ENCODE measurements around the gene ZBTB40. TPM values are rescaled to one million over a fixed set of nuclear protein-coding genes. Genes with fewer than 3 reads are reported as not detected.

ZBTB40 gene
- total and polyA plus RNA-seq, 9 of the 15 experiments (the other 6 are each of a cell fraction or from before 2014, with no cell fraction given): 2.6 to 26.0 (median 18.8) TPM

DNA sequence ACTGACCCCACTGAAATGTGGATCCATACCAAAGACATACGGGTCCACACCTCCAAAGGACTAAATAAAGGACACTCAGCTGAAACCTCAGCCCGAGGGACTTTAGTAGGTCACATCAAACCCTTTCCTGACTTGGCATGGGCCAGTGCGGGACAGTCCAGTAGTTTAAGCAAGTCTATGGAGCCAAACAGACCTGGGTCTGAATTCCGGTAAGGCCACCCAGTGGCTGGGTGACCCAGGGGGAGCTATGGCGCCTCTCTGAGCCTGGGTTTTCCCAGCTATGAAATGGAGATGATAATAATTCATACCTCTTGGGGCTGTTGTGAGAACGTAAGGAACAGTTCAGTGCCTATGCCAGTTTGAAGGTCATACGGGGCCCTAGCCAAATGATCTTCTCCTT lies 36.2 kb upstream of the ZBTB40 start:
- no peak overlapping the region for H3K4me3 ChIP-seq
- TF ChIP-seq GABPB1 (CRISPR knock-in tag; IDR thresholded peaks at IDR 0.05) (no peak), CBX1 (IDR thresholded peaks at IDR 0.05; ENCODE audit: low read depth) (no peak), TEAD1 (CRISPR knock-in tag; IDR thresholded peaks at IDR 0.05) (no peak), MAZ (CRISPR knock-in tag; conservative IDR thresholded peaks at IDR 0.05 in 1 of 2, IDR thresholded peaks at IDR 0.05 in 1 of 2) (no peak), FOXK1 (CRISPR knock-in tag; IDR thresholded peaks at IDR 0.05; ENCODE audit: borderline replicate concordance) (no peak), RAD21 (CRISPR knock-in tag; conservative IDR thresholded peaks at IDR 0.05 in 1 of 2, IDR thresholded peaks at IDR 0.05 in 1 of 2) (0 out of 4 replicates have a peak, but pooled peaks of 1 of the 2 experiments have one; percentile 5), ZFP36 (IDR thresholded peaks at IDR 0.05; ENCODE audit: low read depth, low read length, partially characterized antibody) (peak; percentile 47)
- TF ChIP-seq, protein P1, sequence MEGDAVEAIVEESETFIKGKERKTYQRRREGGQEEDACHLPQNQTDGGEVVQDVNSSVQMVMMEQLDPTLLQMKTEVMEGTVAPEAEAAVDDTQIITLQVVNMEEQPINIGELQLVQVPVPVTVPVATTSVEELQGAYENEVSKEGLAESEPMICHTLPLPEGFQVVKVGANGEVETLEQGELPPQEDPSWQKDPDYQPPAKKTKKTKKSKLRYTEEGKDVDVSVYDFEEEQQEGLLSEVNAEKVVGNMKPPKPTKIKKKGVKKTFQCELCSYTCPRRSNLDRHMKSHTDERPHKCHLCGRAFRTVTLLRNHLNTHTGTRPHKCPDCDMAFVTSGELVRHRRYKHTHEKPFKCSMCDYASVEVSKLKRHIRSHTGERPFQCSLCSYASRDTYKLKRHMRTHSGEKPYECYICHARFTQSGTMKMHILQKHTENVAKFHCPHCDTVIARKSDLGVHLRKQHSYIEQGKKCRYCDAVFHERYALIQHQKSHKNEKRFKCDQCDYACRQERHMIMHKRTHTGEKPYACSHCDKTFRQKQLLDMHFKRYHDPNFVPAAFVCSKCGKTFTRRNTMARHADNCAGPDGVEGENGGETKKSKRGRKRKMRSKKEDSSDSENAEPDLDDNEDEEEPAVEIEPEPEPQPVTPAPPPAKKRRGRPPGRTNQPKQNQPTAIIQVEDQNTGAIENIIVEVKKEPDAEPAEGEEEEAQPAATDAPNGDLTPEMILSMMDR (IDR thresholded peaks at IDR 0.05 in 2 of 3, conservative IDR thresholded peaks at IDR 0.05 in 1 of 3; ENCODE audit: insufficient read depth in 2 of 3, low read depth in 1 of 3, low read length in 3 of 3): 0 out of 6 replicates have a peak, but pooled peaks of 1 of the 3 experiments have one; percentile 24
- ChIA-PET CTCF (ENCODE audit: low intra/inter-chr PET ratio) (interaction anchor here (1.1 to 3.9 kb wide), 3 partner anchors 198 to 309 kb away, joined by 3 to 30 read pairs (median 24); no protein-coding TSS in a partner anchor), POLR2A (interaction anchor here (0.6 kb wide), 1 partner anchor 236 kb away, joined by 3 read pairs; no protein-coding TSS in a partner anchor)
- H3K27me3 ChIP-seq (ENCODE audit: control insufficient read depth in 2 of 2, insufficient read depth in 2 of 2, low read length in 2 of 2): peaks cover 26 to 40% of the 10 kb centered on the region in 2 experiments
- ATAC-seq (no peak), DNase-seq (ENCODE audit: extremely low read depth in 1 of 4, low spot score in 3 of 4) (no peak), FAIRE-seq (no peak)
- in situ Hi-C loops (cut with MboI): loop anchor here (5.0 kb wide), 2 partner anchors 232 to 283 kb away; no protein-coding TSS in a partner anchor
- 12% methylated on average over 7 of the region's 7 CpGs for WGBS (ENCODE audit: insufficient coverage, low coverage, missing lambda C conversion rate)
- no peak overlapping the region for H2AFZ ChIP-seq (ENCODE audit: low read depth, low read length)
- no peaks in the 10 kb centered on the region; the same call in 1 of the 2 replicates for H3K9me3 ChIP-seq (replicated peaks; ENCODE audit: control insufficient read depth, insufficient read depth, low read depth, low read length)
- no peaks in the 10 kb centered on the region for H3K79me2 ChIP-seq (ENCODE audit: control insufficient read depth, insufficient read depth, low read length)
- no peaks in the 10 kb centered on the region for H3K36me3 ChIP-seq (ENCODE audit: control insufficient read depth, insufficient read depth, low read length)
- H3K4me2 ChIP-seq (ENCODE audit: insufficient read depth, low read length): no peak overlapping the region
- no peaks in the 10 kb centered on the region for H3K9me1 ChIP-seq (ENCODE audit: control insufficient read depth, insufficient read depth, low read length)
- intact Hi-C loops (cut with micrococcal nuclease): loop anchor here (10.0 kb wide), 1 partner anchor 201 kb away; no protein-coding TSS in a partner anchor
- no peak overlapping the region for H3K27ac ChIP-seq (ENCODE audit: extremely low read depth, low read depth, low read length)
- H4K20me1 ChIP-seq (replicated peaks; ENCODE audit: control insufficient read depth, insufficient read depth, low read length): no peaks in the 10 kb centered on the region
- BruUV-seq (replicated peaks): no TSS peak
- peaks cover 3 to 4% of the 10 kb centered on the region in 2 experiments; a peak in 2 of 5 replicates for H3K4me1 ChIP-seq (replicated peaks in 1 of 2; ENCODE audit: control insufficient read depth in 2 of 2, insufficient read depth in 2 of 2, low read length in 2 of 2)
- no peak overlapping the region for H3K9ac ChIP-seq (ENCODE audit: insufficient read depth in 1 of 2, low read depth in 2 of 2, low read length in 2 of 2)

All from K562 (cell line).